ENCODE results near the gene BEAN1.

GRCh38 chr16:66483689-66484452 lies 56.8 kb downstream of the BEAN1 start:
- TF ChIP-seq CTCF (IDR thresholded peaks at IDR 0.05) (peak; percentile 86 to 94 (median 92)), POLR2A (IDR thresholded peaks at IDR 0.05) (no peak), EP300 (IDR thresholded peaks at IDR 0.05; ENCODE audit: low read depth) (no peak)

All from transverse colon (tissue), 3 donors.